GM12891 (cell line): ENCODE measurements around the gene PTGR2.
"Not testable (repeated sequence)": the region's sequence is repeated elsewhere in the genome, so short reads cannot be mapped to it uniquely, and the experiment has no call there.

Experiments used
- DNase-seq: peaks from one replicate; pipeline ENCODE4 v3.0.0; 2011; ENCODE audit warnings: low spot score; ENCODE audit not compliant: insufficient read length
- FAIRE-seq: peaks from 2 replicates; lab custom pipeline; 2011; peaks lifted over from hg19 to GRCh38; lab: Jason Lieb, UNC
- PAX5 ChIP-seq: IDR thresholded peaks from 2 replicates; pipeline ENCODE4 v1.6.1; 2011; ENCODE audit warnings: low read length, moderate library complexity, mild to moderate bottlenecking; ENCODE audit not compliant: insufficient read depth, severe bottlenecking
- POLR2A ChIP-seq: IDR thresholded peaks from 2 replicates; pipeline ENCODE4 v1.6.1; 2011; ENCODE audit warnings: low read depth, low read length, control low read depth
- POLR2AphosphoS5 ChIP-seq: IDR thresholded peaks from 2 replicates; pipeline ENCODE4 v1.6.1; 2011; ENCODE audit warnings: low read depth, low read length, control low read depth
- POU2F2 ChIP-seq: IDR thresholded peaks from 2 replicates; pipeline ENCODE4 v1.6.1; 2011; ENCODE audit warnings: low read depth, mild to moderate bottlenecking, control low read depth, low read length, moderate library complexity
- SPI1 ChIP-seq: IDR thresholded peaks from 2 replicates; pipeline ENCODE4 v1.6.1; 2011; ENCODE audit warnings: low read depth, low read length, control low read depth
- TAF1 ChIP-seq: IDR thresholded peaks from 2 replicates; pipeline ENCODE4 v1.6.1; 2011; ENCODE audit warnings: low read depth, low read length, control low read depth

Gene PTGR2

DNA sequence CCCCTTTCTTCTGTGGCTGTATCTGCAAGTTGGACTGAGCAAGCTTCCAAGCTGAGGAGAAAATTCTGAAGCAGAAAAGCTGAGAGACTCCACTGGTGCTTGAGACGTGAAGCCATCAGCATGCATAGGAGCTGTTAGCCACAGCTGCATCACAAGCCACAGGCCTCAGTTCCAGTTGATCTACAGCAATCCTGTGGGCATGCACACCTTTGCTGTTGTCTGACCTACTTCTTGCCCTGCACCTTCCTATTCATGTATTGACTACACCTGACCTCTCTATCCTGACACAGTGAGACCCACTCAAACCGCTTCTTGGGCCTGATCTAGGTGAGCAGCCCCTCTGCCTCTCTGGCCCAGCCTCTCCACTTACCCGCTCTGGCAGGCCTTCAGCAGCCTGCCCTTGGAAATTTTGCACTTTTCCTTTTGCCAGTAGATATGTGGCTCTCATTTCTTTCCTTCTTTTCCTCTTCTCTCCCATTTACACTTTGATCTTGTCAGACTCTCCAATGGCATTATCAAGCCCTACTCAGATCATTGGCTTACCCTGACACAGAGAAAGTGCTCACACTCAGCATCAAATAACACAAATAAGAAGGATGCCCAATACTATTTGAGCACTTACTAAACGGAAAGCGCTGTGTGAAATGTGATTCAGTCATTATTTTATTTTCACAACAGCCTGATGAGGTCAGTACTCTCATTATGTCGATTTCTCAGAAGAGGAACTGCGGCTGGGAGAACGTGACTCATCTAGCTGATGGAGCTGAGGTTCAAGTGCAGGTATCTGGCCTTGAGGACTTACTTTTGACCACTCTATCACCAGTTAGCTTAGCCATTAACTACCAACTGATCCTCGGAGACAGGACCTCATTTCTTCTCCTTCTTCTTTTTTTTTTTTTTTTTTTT is 21.9 kb upstream of the PTGR2 start:
- DNase-seq (no peak), FAIRE-seq (peak; percentile 58)
- TF ChIP-seq PAX5 (no peak), POU2F2 (no peak), TAF1 (no peak), POLR2A (no peak), POLR2AphosphoS5 (no peak), SPI1 (peak; percentile 94)

DNA sequence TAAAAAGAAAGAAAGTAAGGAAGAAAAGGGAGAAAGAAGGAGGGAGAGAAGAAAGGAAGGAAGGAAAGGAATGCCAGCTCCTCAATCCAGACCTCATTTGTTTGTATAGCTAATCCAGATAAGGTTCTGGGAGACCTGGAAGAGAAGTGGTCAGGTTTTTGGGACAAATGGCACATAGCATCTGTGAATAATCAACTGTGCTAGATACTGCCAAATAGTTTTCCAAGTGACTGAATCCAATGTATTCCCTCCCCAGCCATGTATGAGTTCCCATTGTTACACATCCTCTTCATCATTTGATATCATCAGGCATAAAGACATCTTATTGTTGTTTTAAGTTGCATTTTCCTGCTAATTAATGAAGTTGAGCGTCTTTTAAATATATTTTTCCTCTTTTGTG is 18.6 kb upstream of the PTGR2 start:
- no peak for DNase-seq
- TF ChIP-seq TAF1: no peak
- TF ChIP-seq PAX5: no peak
- no peak for TF ChIP-seq SPI1
- no peak for TF ChIP-seq POLR2AphosphoS5
- TF ChIP-seq POU2F2: no peak
- TF ChIP-seq POLR2A: no peak
- no peak for FAIRE-seq

DNA sequence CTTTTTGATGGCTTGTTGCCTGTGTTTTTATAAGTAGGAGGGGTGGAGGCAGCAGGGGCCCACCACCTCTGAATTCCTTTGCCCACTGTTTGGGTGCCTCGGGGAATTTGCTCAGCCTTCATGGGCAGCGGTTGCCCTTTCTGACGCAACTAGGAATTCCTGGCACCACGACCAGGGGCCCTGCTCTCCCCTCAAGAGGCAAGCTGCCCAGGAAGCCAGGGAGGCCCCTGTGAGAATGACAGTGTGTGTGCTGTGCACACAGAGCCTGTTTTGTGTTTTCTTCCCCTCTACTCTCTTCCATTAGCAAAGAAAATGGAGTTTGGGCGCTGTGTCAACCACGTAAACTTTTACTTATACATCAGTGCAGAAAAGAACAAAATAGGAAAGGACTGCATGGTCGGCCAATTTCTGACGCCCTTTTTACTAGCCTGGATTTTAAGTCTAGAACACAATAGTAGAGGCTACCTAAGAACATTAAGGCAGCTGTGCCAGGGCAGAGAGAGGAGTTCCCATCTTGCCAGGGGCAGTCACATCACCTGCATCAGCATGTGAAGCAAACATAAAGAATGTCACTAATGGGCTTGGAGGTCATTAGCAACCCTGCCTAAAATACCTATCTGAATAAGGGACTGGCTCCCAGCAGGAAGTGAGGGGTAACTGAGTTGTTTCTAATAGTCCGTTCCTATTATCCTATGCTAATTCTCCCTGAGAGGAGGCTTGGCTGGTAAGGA is 17.9 kb upstream of the PTGR2 start:
- DNase-seq (no peak), FAIRE-seq (no peak)
- no peak for TF ChIP-seq SPI1
- TF ChIP-seq TAF1: no peak

GRCh38 chr14:73834261-73834625 is 17.4 kb upstream of the PTGR2 start:
- no peak for FAIRE-seq
- TF ChIP-seq POU2F2 (no peak), TAF1 (no peak), PAX5 (no peak), POLR2AphosphoS5 (no peak), SPI1 (no peak), POLR2A (no peak)
- DNase-seq: no peak

GRCh38 chr14:73838293-73839034 is 13.2 kb upstream of the PTGR2 start:
- FAIRE-seq, DNase-seq: not testable (repeated sequence)

- DNase-seq (no peak), FAIRE-seq (no peak)
- no peak for TF ChIP-seq PAX5
These were observed 9.4 kb upstream of the PTGR2 start for GRCh38 chr14:73842201-73842600.

GRCh38 chr14:73842851-73843250 is 8.8 kb upstream of the PTGR2 start:
- FAIRE-seq (no peak), DNase-seq (no peak)
- TF ChIP-seq POU2F2 (no peak), PAX5 (no peak), POLR2A (no peak), TAF1 (no peak), POLR2AphosphoS5 (no peak), SPI1 (no peak)

DNA sequence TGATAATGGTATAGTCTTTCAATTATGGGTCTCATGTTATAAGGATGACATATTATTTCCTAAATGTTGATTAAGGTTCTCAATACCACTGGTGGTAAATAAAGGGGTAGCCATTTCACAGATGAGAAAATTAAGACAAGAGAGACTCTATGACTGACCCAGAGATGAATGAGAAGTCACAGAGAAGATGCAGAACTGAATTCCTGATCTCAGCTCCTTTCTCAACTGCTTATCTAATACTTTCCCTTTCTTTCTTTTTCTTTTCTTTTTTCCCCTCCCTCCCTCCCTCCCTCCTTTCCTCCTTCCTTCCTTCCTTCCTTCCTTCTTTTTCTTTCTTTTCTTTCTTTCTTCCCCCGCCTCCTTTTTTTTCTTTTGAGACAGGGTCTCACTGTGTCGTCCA is 8.3 kb upstream of the PTGR2 start:
- no peak for FAIRE-seq
- no peak for DNase-seq
- TF ChIP-seq POLR2A (no peak), POLR2AphosphoS5 (no peak)

DNA sequence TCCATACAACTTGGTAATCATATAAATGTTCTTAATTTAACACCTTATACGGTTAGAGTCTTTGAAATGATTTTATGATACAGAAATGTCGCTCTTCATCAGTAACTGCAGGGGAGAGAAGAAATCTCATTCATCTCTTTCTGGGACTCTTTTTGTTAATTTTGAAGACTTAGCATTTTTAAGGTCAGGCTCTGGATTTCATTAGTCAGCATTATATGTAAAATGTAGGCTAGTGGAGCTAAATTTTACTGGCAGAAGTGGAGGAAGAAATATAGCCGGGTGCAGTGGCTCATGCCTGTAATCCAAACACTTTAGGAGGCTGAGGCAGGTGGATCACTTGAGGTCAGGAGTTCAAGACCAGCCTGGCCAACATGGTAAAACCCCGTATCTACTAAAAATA is 4.7 kb upstream of the PTGR2 start:
- no peak for TF ChIP-seq POLR2A
- TF ChIP-seq POU2F2: no peak
- TF ChIP-seq PAX5: no peak
- TF ChIP-seq SPI1: no peak
- no peak for TF ChIP-seq POLR2AphosphoS5
- TF ChIP-seq TAF1: no peak
- DNase-seq (no peak), FAIRE-seq (no peak)

GRCh38 chr14:73851000-73851399 is 631 bp upstream of the PTGR2 start:
- DNase-seq: no peak
- peak; percentile 57 for FAIRE-seq
- TF ChIP-seq SPI1 (no peak), TAF1 (no peak), POU2F2 (no peak), POLR2A (no peak), POLR2AphosphoS5 (no peak), PAX5 (no peak)
